SK-N-MC (cell line): ENCODE data around the gene AKAP13.

Experiments used
- EZH2 ChIP-seq: fragments of 200-600 bp; sonication (generic); IDR thresholded peaks from one replicate; pipeline ENCODE4 v1.6.1; 2017; ENCODE audit warnings: antibody characterized with exemption
- POLR2AphosphoS5 ChIP-seq: IDR thresholded peaks from 2 replicates; pipeline ENCODE4 v1.6.1; 2012; ENCODE audit warnings: mild to moderate bottlenecking, low read depth, low read length, borderline replicate concordance

GRCh38 chr15:85589851-85590250, 209.4 kb downstream of the AKAP13 start:
- TF ChIP-seq POLR2AphosphoS5 (no peak), EZH2 (no peak)
